ENCODE results near the gene WDR36.

DNA sequence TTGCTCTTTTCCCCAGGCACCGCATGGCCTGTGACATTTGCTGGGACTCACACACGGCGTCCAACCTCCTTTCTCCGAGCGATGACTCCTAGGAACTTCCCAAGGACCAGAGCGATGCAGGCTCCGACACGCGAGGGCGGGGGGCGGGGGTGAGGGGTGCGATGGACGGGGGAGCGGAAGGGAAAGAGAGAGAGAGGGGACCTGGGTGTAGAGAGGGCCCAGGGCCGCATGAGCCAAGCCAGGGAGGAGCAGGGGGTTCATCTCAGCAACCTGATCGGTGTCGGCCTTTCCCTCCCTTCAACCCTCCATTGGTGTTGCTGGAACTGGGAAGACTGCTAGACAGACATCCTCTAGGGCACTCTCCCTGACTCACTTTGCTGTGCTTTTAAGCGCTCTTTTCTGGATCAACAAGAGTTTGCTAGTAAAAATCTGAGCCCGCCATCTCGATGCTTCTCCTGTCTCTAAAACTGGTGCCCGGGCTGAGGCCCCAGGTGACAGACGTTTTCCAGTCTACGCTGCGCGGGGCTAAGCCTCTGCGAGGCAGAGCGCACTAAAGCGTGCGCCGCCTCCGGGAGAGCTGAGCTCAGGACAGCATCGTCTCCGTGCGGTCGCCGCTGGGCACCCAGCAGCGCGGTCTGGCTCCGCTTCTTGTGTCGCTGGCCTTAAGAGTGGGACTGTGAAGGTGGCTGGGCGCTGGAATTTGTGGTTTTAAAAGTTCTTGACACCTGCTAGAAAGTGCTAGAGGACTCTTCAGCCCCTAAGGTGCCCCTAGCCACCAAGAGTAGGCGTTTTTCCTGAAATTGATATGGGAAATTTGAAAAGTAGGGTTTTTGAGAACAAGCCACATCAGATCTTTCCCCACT is 21.6 kb upstream of the WDR36 start:
- TF ChIP-seq, protein P1, sequence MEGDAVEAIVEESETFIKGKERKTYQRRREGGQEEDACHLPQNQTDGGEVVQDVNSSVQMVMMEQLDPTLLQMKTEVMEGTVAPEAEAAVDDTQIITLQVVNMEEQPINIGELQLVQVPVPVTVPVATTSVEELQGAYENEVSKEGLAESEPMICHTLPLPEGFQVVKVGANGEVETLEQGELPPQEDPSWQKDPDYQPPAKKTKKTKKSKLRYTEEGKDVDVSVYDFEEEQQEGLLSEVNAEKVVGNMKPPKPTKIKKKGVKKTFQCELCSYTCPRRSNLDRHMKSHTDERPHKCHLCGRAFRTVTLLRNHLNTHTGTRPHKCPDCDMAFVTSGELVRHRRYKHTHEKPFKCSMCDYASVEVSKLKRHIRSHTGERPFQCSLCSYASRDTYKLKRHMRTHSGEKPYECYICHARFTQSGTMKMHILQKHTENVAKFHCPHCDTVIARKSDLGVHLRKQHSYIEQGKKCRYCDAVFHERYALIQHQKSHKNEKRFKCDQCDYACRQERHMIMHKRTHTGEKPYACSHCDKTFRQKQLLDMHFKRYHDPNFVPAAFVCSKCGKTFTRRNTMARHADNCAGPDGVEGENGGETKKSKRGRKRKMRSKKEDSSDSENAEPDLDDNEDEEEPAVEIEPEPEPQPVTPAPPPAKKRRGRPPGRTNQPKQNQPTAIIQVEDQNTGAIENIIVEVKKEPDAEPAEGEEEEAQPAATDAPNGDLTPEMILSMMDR (IDR thresholded peaks at IDR 0.05; ENCODE audit: low read depth, low read length), result no peak
- no peak for TF ChIP-seq EZH2phosphoT487 (IDR thresholded peaks at IDR 0.05; ENCODE audit: low read depth)

Measured in OCI-LY3 (cell line).